IPS-20b (cell line): ENCODE measurements around the gene ACSBG1.

Experiments
- H3K27ac ChIP-seq: one replicate; pipeline ENCODE4 v1.5.1; 2013; ENCODE audit warnings: low read length
- H3K27me3 ChIP-seq: 2 replicates; pipeline ENCODE4 v1.6.1; 2013; ENCODE audit warnings: mild to moderate bottlenecking, low read length, inconsistent platforms; ENCODE audit not compliant: insufficient read depth
- H3K36me3 ChIP-seq: 2 replicates; pipeline ENCODE4 v1.6.1; 2013; ENCODE audit warnings: low read depth, mild to moderate bottlenecking, inconsistent platforms, low read length, moderate library complexity; ENCODE audit not compliant: insufficient read depth
- H3K4me1 ChIP-seq: 2 replicates; pipeline ENCODE4 v1.6.1; 2013; ENCODE audit warnings: mild to moderate bottlenecking, control low read depth, inconsistent platforms, low read length, moderate library complexity; ENCODE audit not compliant: insufficient read depth
- H3K4me3 ChIP-seq: 2 replicates; pipeline ENCODE4 v1.5.1; 2013; ENCODE audit warnings: mild to moderate bottlenecking, low read length, inconsistent platforms
- H3K9ac ChIP-seq: 2 replicates; pipeline ENCODE4 v1.6.1; 2013; ENCODE audit warnings: low read depth, mild to moderate bottlenecking, inconsistent platforms, low read length, moderate library complexity
- H3K9me3 ChIP-seq: 2 replicates; pipeline ENCODE4 v1.6.1; 2013; ENCODE audit warnings: mild to moderate bottlenecking, low read depth, low read length, inconsistent platforms; ENCODE audit not compliant: insufficient read depth

ACSBG1 gene

DNA sequence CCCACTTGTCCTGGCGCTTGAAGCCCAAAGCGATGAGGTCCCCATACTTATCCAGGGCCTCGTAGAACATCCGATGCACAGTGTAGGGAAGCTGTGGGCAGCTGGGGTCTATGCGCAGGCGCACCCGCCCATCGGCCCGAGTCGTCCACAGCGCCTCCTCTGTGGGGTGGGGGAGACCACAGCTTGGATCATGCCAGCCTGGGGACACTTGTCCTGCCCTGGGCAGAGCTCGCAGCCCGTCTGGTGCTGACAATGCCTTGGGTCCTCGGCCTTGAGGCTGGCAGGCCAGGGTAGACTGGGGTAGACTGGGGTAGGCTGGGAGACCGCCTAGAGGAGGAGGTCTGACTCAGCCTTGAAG lies 39.8 kb downstream of the ACSBG1 start:
- H3K27me3 ChIP-seq = no peaks in the 10 kb centered on the region
- H3K9me3 ChIP-seq = no peaks in the 10 kb centered on the region
- no peaks in the 10 kb centered on the region for H3K4me1 ChIP-seq
- no peak overlapping the region for H3K4me3 ChIP-seq
- no peaks in the 10 kb centered on the region for H3K36me3 ChIP-seq
- no peak overlapping the region for H3K27ac ChIP-seq
- H3K9ac ChIP-seq = no peak overlapping the region

DNA sequence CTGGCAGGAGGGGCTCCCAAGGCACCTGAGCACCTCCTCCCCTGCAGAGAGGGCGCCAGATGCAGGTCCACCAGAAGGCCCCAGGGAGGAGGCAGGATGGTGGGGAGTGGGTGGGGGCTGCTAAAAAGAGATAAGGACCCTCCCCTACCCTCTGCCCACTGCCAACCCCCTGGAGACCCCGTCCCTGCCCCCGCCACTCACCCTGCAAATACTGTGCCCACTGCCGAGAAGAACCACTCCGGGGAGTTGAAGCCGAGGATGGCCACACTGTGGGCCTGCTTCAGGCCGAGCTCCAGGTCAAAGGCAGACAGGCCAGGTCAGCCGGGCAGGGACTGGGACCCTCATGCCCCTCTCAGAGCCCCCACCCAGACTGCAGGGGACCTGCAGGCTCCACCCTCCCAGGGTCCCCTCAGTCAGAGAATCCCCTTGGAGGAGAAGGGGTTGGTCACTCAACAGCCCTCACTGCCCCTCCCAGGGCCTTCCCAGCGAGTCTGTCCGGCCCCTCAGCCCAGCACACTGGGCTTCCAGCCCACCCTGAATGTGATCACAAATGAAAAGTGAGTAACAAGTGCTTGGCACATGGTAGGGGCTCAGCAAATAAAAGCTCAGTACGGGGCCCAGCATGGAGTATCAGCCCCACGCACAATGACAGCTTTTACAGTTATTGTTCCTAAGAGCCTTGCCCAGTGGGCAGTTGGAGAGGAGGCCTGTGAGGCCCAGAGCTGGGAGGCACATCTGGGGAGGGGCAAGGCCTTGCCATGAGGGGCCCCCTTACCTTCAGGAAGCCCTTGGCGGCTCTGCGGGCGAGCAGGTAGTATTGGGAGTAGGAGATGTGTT lies 40.4 kb downstream of the ACSBG1 start:
- Histone ChIP-seq H3K36me3 (no peaks in the 10 kb centered on the region), H3K27me3 (no peaks in the 10 kb centered on the region), H3K4me1 (no peaks in the 10 kb centered on the region), H3K27ac (no peak overlapping the region), H3K9ac (no peak overlapping the region), H3K9me3 (no peaks in the 10 kb centered on the region), H3K4me3 (no peak overlapping the region)

DNA sequence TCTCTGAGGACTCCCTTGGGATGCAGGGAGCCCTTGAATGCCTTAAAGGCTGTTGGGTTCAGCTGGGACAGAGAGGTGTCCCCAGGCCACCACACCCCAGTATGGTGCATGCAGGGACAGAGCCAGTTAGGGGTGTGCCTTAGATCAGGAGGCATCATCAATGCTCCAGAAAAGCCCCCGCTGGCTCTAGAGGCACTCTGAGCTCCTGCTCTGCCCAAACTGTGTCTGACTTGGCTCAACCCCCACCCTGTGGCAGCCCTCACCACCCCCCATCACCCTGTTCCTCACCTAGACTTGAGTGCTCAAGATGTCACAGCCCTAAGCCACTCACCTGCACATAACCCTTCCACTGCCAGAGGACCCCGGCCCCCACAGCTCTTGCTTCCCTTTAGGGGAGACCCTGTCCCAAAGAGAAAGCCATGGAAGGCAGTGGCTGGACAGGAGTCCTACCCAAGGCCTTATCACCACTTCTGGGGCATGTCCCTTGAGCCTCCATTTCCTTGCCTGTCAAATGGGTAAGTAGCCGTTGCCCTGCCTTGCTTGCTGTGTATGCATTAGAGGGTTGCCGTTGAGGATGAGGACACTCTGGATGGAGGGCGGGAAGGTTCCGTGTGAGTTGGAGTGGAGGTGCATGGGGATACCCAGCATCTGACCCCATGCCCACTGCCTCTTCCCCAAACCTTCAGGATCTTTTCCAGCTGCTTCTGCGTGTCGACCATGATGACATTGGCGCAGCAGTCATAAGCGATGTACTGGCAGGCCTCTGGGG lies 41.4 kb downstream of the ACSBG1 start:
- no peaks in the 10 kb centered on the region for H3K9me3 ChIP-seq
- no peaks in the 10 kb centered on the region for H3K27me3 ChIP-seq
- no peaks in the 10 kb centered on the region for H3K36me3 ChIP-seq
- H3K4me1 ChIP-seq = no peaks in the 10 kb centered on the region
- H3K27ac ChIP-seq = no peak overlapping the region
- H3K4me3 ChIP-seq = no peak overlapping the region
- no peak overlapping the region for H3K9ac ChIP-seq

DNA sequence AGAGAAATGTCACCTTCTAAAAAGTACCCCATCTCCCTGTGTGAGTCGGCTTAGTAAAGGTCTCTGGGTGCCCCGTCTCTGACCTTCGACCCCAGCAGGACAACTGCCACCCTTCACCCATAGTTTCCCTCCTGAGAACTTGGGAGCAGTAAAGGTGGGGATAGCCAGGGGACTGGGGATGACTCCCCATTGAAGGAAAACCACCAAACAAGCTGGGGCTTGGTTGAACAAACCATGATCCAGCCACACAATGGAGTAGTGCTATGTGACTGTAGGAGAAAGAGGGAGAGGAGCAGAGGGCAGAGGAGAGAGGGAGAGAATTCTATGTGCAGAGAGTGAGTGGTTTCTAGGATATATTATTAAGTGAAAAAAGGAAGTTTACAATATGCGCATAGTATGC lies 51.5 kb downstream of the ACSBG1 start:
- H3K9ac ChIP-seq = no peak overlapping the region
- H3K27ac ChIP-seq = no peak overlapping the region
- H3K9me3 ChIP-seq = no peaks in the 10 kb centered on the region
- H3K36me3 ChIP-seq = no peaks in the 10 kb centered on the region
- no peaks in the 10 kb centered on the region for H3K4me1 ChIP-seq
- no peak overlapping the region for H3K4me3 ChIP-seq
- H3K27me3 ChIP-seq = no peaks in the 10 kb centered on the region

DNA sequence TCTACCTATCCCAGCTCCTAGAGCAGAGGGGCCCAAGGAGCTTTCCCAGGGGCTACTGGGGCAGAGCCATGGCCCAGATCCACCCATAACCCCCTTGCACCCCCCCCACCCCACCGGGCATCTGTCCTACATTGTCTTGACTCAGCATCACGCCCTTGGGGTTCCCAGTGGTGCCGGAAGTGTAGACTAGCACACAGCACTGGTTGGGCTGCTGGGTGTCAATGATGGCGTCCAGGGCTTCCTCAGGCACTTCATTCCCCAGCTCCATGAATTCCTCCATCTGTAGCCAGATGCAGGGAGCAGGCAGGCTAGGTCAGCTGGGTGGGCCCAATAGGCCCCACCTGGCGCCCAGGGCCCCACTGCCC lies 52.0 kb downstream of the ACSBG1 start:
- no peaks in the 10 kb centered on the region for H3K36me3 ChIP-seq
- H3K4me1 ChIP-seq = no peaks in the 10 kb centered on the region

DNA sequence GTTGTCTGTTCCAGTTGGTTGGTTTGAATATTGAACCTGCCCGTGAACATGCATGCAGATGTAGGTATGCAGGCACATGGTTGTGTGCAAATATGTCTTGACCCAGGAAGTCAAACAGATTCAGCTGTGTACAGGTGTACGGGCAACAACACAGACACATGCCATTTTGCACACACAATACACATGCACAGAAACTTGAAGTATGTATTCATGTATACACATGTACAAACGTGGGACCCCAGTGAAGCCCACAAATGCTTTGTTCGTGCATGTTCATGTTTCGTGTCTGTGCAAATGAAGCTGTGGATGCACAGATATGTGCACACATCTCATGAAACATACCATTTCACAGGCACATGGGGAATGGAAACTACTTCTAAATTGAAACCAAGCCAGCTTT lies 54.5 kb downstream of the ACSBG1 start:
- Histone ChIP-seq H3K9ac (no peak overlapping the region), H3K9me3 (no peaks in the 10 kb centered on the region), H3K4me3 (no peak overlapping the region), H3K4me1 (no peaks in the 10 kb centered on the region), H3K27me3 (no peaks in the 10 kb centered on the region), H3K36me3 (no peaks in the 10 kb centered on the region), H3K27ac (no peak overlapping the region)

More for the DNA sequence above, 52.0 kb downstream of the ACSBG1 start:
- H3K9me3 ChIP-seq = no peaks in the 10 kb centered on the region
- no peaks in the 10 kb centered on the region for H3K27me3 ChIP-seq
- H3K27ac ChIP-seq = no peak overlapping the region
- H3K4me3 ChIP-seq = no peak overlapping the region
- H3K9ac ChIP-seq = no peak overlapping the region

DNA sequence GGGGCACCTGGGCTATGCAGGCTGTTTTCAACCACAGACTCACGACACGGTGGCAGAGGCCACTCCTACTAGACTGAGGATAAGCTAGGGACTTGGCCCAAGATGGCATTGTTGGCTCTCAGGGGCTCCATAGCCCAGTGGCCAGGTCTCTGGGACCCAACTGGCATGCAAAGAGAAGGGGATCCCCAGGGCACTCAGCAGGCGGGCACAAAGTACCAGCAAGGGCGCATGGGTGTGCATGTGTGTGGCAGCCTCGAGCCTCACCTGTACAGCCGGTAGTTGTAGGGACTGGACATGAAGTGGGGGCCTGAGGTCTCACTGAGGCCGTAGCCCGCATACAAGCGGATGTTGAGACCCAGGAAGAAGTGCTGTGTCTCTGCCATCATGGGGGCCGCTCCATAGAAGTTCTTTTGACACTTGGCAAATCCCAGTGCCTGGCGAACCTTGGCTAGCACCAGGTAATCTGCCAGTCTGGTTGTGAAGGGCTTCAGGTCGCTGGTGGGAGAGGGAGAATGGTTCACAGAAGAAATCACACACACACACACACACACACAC lies 55.0 kb downstream of the ACSBG1 start:
- H3K9me3 ChIP-seq = no peaks in the 10 kb centered on the region
- H3K27ac ChIP-seq = no peak overlapping the region
- no peak overlapping the region for H3K4me3 ChIP-seq
- no peaks in the 10 kb centered on the region for H3K36me3 ChIP-seq
- no peak overlapping the region for H3K9ac ChIP-seq
- H3K4me1 ChIP-seq = no peaks in the 10 kb centered on the region
- no peaks in the 10 kb centered on the region for H3K27me3 ChIP-seq

DNA sequence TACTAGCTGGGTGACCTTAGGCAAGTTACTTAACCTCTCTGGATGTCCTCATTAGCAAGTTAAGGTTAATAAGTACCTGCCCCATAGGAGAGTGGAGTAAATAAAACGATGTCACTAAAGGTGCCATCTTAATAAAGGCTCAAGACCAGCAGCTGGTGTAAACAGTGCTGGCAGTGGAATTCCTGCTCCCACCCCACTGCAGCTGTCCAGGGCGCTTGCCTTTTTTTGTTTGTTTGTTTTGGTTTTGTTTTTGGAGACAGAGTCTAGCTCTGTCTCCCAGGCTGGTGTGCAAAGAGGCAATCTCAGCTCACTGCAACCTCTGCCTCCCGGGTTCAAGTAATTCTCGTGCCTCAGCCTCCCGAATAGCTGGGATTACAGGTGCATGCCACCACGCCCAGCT lies 56.3 kb downstream of the ACSBG1 start:
- H3K4me1 ChIP-seq = no peaks in the 10 kb centered on the region
- no peak overlapping the region for H3K9ac ChIP-seq
- H3K36me3 ChIP-seq = no peaks in the 10 kb centered on the region; the same call in 1 of the 2 replicates
- no peaks in the 10 kb centered on the region for H3K9me3 ChIP-seq
- no peaks in the 10 kb centered on the region for H3K27me3 ChIP-seq
- H3K27ac ChIP-seq = no peak overlapping the region
- H3K4me3 ChIP-seq = no peak overlapping the region

DNA sequence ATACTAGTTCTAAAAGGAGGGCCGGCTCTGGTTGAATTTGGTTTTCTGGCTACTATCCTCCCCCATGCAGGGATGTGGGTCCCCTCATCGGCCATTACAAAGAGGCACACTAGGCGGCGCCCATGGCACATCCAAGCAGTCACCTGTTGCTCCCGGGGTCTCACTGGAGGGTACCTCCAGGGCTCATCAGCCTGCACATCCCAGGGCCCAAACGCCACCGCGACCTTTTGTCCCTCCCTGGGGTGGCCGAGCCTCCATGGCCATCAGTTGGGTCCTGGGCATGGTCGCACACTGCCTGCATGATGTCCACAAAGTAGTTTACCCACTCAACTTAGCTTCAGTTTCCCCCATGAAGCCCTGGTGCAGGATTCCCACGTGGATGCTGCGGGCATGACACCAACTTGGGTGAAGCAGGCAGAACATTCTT lies 56.9 kb downstream of the ACSBG1 start:
- H3K36me3 ChIP-seq = peaks cover 4% of the 10 kb centered on the region; the same call in 1 of the 2 replicates
- no peaks in the 10 kb centered on the region for H3K9me3 ChIP-seq
- H3K27me3 ChIP-seq = no peaks in the 10 kb centered on the region
- no peak overlapping the region for H3K4me3 ChIP-seq
- no peak overlapping the region for H3K9ac ChIP-seq
- no peaks in the 10 kb centered on the region for H3K4me1 ChIP-seq
- no peak overlapping the region for H3K27ac ChIP-seq

DNA sequence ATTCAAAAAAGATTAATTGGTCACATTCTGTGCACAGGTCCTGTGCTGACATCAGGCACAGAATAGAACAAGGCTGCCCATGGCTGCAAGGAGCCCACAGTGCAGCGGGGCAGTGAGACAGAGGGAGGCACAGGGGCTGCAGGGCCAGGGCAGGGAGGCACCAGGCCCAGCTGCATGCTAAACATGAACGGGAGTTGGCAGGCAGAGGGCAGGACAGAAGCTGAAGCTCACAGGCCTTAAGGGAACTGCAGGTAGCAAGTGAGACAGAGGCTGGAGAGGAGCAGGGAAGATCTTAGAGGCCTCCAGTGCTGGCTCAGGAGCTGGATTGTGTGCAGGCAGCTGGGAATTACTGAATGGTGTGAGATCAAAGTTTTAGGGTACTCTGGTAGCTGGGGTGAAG lies 59.0 kb downstream of the ACSBG1 start:
- no peak overlapping the region for H3K9ac ChIP-seq
- H3K36me3 ChIP-seq = peaks cover 23% of the 10 kb centered on the region
- H3K4me1 ChIP-seq = no peaks in the 10 kb centered on the region
- no peaks in the 10 kb centered on the region for H3K9me3 ChIP-seq
- H3K27ac ChIP-seq = no peak overlapping the region
- no peak overlapping the region for H3K4me3 ChIP-seq
- H3K27me3 ChIP-seq = no peaks in the 10 kb centered on the region

DNA sequence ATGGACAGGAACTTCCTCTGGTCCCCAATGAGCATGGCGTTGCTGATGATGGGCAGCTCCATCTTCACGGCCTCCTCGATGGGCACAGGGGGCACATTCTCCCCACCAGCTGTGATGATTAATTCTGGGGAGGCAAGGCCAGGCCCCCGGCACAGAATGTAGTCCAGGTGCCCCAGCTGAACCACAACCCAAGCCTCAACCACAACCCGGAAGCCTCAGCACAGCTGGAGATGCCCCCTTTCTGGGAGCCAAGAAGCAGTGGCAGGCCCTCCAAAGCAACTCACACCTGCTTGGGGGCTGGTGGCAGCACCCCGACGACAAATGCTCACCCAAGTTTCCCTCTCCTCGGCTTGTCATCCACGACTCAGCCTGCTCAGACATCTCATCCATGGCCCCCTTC lies 60.0 kb downstream of the ACSBG1 start:
- Histone ChIP-seq H3K9ac (no peak overlapping the region), H3K4me1 (no peaks in the 10 kb centered on the region), H3K4me3 (no peak overlapping the region), H3K27me3 (no peaks in the 10 kb centered on the region), H3K36me3 (peaks cover 32% of the 10 kb centered on the region), H3K27ac (no peak overlapping the region), H3K9me3 (no peaks in the 10 kb centered on the region)
